SH-SY5Y (cell line): ENCODE data around the gene ICAM1.

Experiments
- GATA2 ChIP-seq: IDR thresholded peaks from 2 replicates; pipeline ENCODE4 v1.6.1; 2011; ENCODE audit warnings: mild to moderate bottlenecking, low read depth, low read length
- GATA3 ChIP-seq: IDR thresholded peaks from 2 replicates; pipeline ENCODE4 v1.6.1; 2011; ENCODE audit warnings: low read depth, mild to moderate bottlenecking, low read length, moderate library complexity

ICAM1 gene

DNA sequence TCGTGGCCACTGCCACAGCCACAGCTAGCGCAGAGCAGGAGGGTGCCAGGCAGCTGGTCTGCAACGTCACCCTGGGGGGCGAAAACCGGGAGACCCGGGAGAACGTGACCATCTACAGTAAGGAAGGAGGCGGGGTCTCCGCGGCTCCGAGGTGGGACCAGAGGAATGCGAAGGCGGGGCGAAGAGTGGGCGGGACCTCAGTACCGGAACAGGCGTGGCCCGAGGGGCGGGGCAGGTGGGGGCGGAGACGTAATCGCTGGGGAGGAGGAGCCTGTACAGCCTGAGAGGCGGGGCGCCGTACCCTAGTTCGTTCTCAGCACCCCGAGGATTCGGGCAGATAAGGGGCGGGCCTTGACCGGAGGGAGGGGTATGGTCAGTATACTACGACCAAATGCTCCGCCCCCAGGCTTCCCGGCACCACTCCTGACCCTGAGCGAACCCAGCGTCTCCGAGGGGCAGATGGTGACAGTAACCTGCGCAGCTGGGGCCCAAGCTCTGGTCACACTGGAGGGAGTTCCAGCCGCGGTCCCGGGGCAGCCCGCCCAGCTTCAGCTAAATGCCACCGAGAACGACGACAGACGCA is 21.4 kb downstream of the ICAM1 start:
- no peak for TF ChIP-seq GATA2

- no peak for TF ChIP-seq GATA3
- no peak for TF ChIP-seq GATA2
Measured at GRCh38 chr19:10292789-10293636, 22.1 kb downstream of the ICAM1 start.

- TF ChIP-seq GATA3: no peak
- TF ChIP-seq GATA2: no peak
Measured at GRCh38 chr19:10293637-10294367, 22.9 kb downstream of the ICAM1 start.

DNA sequence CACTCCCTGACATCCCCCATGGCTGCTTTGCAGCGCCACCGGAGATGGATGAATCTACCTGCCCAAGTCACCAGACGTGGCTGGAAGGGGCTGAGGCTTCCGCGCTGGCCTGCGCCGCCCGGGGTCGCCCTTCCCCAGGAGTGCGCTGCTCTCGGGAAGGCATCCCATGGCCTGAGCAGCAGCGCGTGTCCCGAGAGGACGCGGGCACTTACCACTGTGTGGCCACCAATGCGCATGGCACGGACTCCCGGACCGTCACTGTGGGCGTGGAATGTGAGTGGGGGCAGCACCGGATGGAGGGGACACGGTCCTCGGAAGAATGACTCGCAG is 23.4 kb downstream of the ICAM1 start:
- TF ChIP-seq GATA2 (no peak), GATA3 (no peak)

- no peak for TF ChIP-seq GATA3
- TF ChIP-seq GATA2: no peak
Measured at GRCh38 chr19:10295305-10295846, 24.5 kb downstream of the ICAM1 start.

GRCh38 chr19:10295847-10296591 is 25.1 kb downstream of the ICAM1 start:
- TF ChIP-seq GATA3 (no peak), GATA2 (no peak)

GRCh38 chr19:10299545-10300458 is 28.9 kb downstream of the ICAM1 start:
- TF ChIP-seq GATA3 (no peak), GATA2 (no peak)

GRCh38 chr19:10305139-10305806 is 34.4 kb downstream of the ICAM1 start:
- TF ChIP-seq GATA2: no peak
- no peak for TF ChIP-seq GATA3

- TF ChIP-seq GATA3 (no peak), GATA2 (no peak)
Measured at GRCh38 chr19:10306327-10306726, 35.4 kb downstream of the ICAM1 start.

- TF ChIP-seq GATA2 (no peak), GATA3 (no peak)
Measured at GRCh38 chr19:10309423-10309822, 38.5 kb downstream of the ICAM1 start, which contains the start of gene ZGLP1. Gene ZGLP1 (minus strand): TSS chr19:10309815.

DNA sequence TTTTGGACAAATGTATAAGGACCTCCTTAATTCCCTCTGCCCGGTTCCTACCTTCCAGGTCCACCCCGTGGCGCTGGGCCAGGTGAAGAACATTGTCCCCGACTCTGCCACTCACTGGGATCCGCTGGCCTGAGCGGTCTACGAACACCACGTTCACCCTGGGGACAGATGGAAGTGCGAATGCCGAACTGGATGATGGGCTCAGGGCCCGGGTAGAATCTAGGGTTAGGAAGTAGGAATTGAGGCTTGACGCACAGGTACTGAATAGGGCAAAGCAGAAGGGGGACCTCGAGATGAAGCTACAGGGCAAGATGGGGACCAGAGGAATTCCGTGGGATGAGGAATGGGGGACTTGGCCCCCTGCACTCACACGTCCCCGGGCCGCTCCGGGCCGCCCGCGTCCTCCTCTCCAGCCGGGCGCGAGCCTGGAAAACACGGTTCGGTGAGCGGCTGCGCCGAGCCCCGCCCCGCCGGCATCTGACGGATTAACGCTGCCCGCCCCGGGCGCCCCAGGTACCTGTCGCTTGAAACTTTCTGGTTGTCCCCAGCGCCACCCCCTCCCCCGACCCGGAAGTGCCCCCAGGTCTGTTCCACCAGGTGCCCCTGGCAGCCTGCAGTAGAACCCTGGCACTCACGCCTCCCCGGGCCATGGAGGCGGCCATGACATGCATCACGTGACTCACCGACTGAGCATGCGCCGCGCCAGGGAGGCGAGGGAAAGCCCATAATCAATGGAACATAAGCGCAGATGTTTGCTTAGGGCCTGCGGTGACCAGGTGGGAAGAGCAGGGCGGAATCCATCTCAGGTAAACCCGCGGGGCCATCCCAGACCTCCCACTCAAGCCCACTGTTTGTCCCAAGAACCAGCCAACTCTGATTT is 44.7 kb downstream of the ICAM1 start, which contains the start of gene FDX2:
FDX2 (minus strand) TSS at position 681 of the 880 bp plus-strand sequence; CDS start at position 662, 19 bp downstream.
- no peak for TF ChIP-seq GATA3
- no peak for TF ChIP-seq GATA2
